ENCODE measurements around the gene POMGNT2. TPM values are rescaled to one million over a fixed set of nuclear protein-coding genes. Genes with fewer than 3 reads are reported as not detected.
"Not testable (repeated sequence)": the region's sequence is repeated elsewhere in the genome, so short reads cannot be mapped to it uniquely, and the experiment has no call there.

Gene POMGNT2
- total and polyA plus RNA-seq, 2 experiments from 2014 or later, result 10.7 to 26.1 TPM

GRCh38 chr3:43046583-43046982 is 59.3 kb downstream of the POMGNT2 start:
- Histone ChIP-seq H3K4me1 (ENCODE audit: insufficient read depth) (no peaks in the 10 kb centered on the region), H3K36me3 (ENCODE audit: insufficient read depth) (peaks cover 11% of the 10 kb centered on the region), H3K27me3 (ENCODE audit: insufficient read depth) (no peaks in the 10 kb centered on the region), H4K20me1 (replicated peaks; ENCODE audit: insufficient read depth) (no peaks in the 10 kb centered on the region), H3K9me2 (ENCODE audit: insufficient read depth) (peaks cover 20% of the 10 kb centered on the region; the same call in 1 of the 2 replicates), H3K4me2 (no peak overlapping the region), H3F3A (replicated peaks; ENCODE audit: low read depth) (no peaks in the 10 kb centered on the region), H3K4me3 (no peak overlapping the region), H3K79me2 (replicated peaks; ENCODE audit: insufficient read depth) (no peaks in the 10 kb centered on the region), H3K27ac (ENCODE audit: low read depth) (no peak overlapping the region), H2AFZ (no peak overlapping the region)
- peaks cover 3% of the 10 kb centered on the region for H3K27me3 Mint-ChIP-seq (ENCODE audit: insufficient read depth, low read depth, poor library complexity)
- no peak for TF ChIP-seq POLR2AphosphoS5 (IDR thresholded peaks at IDR 0.05; ENCODE audit: low read depth)
- TF ChIP-seq EZH2 (IDR thresholded peaks at IDR 0.05; ENCODE audit: low read depth, unreplicated experiment), result no peak
- TF ChIP-seq, protein P1, sequence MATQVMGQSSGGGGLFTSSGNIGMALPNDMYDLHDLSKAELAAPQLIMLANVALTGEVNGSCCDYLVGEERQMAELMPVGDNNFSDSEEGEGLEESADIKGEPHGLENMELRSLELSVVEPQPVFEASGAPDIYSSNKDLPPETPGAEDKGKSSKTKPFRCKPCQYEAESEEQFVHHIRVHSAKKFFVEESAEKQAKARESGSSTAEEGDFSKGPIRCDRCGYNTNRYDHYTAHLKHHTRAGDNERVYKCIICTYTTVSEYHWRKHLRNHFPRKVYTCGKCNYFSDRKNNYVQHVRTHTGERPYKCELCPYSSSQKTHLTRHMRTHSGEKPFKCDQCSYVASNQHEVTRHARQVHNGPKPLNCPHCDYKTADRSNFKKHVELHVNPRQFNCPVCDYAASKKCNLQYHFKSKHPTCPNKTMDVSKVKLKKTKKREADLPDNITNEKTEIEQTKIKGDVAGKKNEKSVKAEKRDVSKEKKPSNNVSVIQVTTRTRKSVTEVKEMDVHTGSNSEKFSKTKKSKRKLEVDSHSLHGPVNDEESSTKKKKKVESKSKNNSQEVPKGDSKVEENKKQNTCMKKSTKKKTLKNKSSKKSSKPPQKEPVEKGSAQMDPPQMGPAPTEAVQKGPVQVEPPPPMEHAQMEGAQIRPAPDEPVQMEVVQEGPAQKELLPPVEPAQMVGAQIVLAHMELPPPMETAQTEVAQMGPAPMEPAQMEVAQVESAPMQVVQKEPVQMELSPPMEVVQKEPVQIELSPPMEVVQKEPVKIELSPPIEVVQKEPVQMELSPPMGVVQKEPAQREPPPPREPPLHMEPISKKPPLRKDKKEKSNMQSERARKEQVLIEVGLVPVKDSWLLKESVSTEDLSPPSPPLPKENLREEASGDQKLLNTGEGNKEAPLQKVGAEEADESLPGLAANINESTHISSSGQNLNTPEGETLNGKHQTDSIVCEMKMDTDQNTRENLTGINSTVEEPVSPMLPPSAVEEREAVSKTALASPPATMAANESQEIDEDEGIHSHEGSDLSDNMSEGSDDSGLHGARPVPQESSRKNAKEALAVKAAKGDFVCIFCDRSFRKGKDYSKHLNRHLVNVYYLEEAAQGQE (IDR thresholded peaks at IDR 0.05; ENCODE audit: unreplicated experiment), result no peak
- TF ChIP-seq, protein P2, sequence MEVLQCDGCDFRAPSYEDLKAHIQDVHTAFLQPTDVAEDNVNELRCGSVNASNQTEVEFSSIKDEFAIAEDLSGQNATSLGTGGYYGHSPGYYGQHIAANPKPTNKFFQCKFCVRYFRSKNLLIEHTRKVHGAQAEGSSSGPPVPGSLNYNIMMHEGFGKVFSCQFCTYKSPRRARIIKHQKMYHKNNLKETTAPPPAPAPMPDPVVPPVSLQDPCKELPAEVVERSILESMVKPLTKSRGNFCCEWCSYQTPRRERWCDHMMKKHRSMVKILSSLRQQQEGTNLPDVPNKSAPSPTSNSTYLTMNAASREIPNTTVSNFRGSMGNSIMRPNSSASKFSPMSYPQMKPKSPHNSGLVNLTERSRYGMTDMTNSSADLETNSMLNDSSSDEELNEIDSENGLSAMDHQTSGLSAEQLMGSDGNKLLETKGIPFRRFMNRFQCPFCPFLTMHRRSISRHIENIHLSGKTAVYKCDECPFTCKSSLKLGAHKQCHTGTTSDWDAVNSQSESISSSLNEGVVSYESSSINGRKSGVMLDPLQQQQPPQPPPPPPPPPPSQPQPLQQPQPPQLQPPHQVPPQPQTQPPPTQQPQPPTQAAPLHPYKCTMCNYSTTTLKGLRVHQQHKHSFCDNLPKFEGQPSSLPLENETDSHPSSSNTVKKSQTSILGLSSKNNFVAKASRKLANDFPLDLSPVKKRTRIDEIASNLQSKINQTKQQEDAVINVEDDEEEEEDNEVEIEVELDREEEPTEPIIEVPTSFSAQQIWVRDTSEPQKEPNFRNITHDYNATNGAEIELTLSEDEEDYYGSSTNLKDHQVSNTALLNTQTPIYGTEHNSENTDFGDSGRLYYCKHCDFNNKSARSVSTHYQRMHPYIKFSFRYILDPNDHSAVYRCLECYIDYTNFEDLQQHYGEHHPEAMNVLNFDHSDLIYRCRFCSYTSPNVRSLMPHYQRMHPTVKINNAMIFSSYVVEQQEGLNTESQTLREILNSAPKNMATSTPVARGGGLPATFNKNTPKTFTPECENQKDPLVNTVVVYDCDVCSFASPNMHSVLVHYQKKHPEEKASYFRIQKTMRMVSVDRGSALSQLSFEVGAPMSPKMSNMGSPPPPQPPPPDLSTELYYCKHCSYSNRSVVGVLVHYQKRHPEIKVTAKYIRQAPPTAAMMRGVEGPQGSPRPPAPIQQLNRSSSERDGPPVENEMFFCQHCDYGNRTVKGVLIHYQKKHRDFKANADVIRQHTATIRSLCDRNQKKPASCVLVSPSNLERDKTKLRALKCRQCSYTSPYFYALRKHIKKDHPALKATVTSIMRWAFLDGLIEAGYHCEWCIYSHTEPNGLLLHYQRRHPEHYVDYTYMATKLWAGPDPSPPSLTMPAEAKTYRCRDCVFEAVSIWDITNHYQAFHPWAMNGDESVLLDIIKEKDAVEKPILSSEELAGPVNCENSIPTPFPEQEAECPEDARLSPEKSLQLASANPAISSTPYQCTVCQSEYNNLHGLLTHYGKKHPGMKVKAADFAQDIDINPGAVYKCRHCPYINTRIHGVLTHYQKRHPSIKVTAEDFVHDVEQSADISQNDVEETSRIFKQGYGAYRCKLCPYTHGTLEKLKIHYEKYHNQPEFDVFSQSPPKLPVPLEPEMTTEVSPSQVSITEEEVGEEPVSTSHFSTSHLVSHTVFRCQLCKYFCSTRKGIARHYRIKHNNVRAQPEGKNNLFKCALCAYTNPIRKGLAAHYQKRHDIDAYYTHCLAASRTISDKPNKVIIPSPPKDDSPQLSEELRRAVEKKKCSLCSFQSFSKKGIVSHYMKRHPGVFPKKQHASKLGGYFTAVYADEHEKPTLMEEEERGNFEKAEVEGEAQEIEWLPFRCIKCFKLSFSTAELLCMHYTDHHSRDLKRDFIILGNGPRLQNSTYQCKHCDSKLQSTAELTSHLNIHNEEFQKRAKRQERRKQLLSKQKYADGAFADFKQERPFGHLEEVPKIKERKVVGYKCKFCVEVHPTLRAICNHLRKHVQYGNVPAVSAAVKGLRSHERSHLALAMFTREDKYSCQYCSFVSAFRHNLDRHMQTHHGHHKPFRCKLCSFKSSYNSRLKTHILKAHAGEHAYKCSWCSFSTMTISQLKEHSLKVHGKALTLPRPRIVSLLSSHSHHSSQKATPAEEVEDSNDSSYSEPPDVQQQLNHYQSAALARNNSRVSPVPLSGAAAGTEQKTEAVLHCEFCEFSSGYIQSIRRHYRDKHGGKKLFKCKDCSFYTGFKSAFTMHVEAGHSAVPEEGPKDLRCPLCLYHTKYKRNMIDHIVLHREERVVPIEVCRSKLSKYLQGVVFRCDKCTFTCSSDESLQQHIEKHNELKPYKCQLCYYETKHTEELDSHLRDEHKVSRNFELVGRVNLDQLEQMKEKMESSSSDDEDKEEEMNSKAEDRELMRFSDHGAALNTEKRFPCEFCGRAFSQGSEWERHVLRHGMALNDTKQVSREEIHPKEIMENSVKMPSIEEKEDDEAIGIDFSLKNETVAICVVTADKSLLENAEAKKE (CRISPR knock-in tag; IDR thresholded peaks at IDR 0.05), result no peak
- H3K27ac Mint-ChIP-seq, result no peak overlapping the region
- no peaks in the 10 kb centered on the region for H3K4me1 Mint-ChIP-seq
- H3K36me3 Mint-ChIP-seq (ENCODE audit: low read depth), result peaks cover 58% of the 10 kb centered on the region
- DNase-seq (ENCODE audit: low spot score) (no peak), ATAC-seq (no peak)
- no peak overlapping the region for H3K4me3 Mint-ChIP-seq
- peaks cover 80% of the 10 kb centered on the region for H3K9me3 Mint-ChIP-seq

DNA sequence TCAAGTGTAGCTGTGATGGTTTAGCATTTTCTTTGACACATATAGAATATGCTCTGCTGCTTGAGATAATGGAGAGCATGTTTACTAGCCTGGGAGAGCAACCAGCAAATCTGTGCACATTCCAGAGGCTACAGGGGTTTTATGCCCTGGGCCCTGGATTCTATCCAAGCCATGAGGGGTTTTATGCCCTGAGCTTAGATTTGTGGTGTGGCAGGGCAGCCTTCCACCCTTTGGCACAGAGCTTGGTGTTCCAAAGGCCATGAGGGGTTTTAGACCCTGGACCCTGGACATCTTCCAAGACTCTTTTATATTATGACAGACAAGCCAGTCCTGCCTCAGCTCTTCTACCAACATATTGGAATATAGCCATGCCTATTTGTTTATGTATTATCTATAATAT is 60.8 kb downstream of the POMGNT2 start:
- Histone ChIP-seq H3K36me3 (ENCODE audit: insufficient read depth) (peaks cover 11% of the 10 kb centered on the region), H3K9me2 (ENCODE audit: insufficient read depth) (peaks cover 20% of the 10 kb centered on the region; the same call in 1 of the 2 replicates)
- H3K4me1 ChIP-seq (ENCODE audit: insufficient read depth); H2AFZ ChIP-seq; H3F3A ChIP-seq (replicated peaks; ENCODE audit: low read depth); H3K27me3 ChIP-seq (ENCODE audit: insufficient read depth); H3K79me2 ChIP-seq (replicated peaks; ENCODE audit: insufficient read depth); H3K4me1 Mint-ChIP-seq; H3K27ac Mint-ChIP-seq; DNase-seq (ENCODE audit: low spot score); H3K4me3 ChIP-seq; H3K4me2 ChIP-seq; H3K4me3 Mint-ChIP-seq; ATAC-seq; H4K20me1 ChIP-seq (replicated peaks; ENCODE audit: insufficient read depth); H3K27ac ChIP-seq (ENCODE audit: low read depth); H3K27me3 Mint-ChIP-seq (ENCODE audit: insufficient read depth, low read depth, poor library complexity): not testable (repeated sequence)
- peaks cover 54% of the 10 kb centered on the region for H3K36me3 Mint-ChIP-seq (ENCODE audit: low read depth)
- peaks cover 67% of the 10 kb centered on the region for H3K9me3 Mint-ChIP-seq
